B cell (primary cell): Measurements from ENCODE around the gene KCTD13. TPM values are rescaled to one million over a fixed set of nuclear protein-coding genes. Genes with fewer than 3 reads are reported as not detected.

Experiments used
- ATAC-seq: fragments of 200-7000 bp; cut with Tn5 transposase; one replicate; pipeline ENCODE4 v1.10.0; 2021; ENCODE audit warnings: low read depth, mild to moderate bottlenecking, moderate number of reproducible peaks, moderate library complexity
- CTCF ChIA-PET: fragments of 350-600 bp; sonication (Branson Sonifier 250); formaldehyde crosslinking; loops from one replicate; lab custom pipeline; 2021; ENCODE audit warnings: antibody characterized with exemption, inconsistent platforms; lab: Charles Lee
- POLR2A ChIA-PET: fragments of 350-600 bp; sonication (Branson Sonifier 250); formaldehyde crosslinking; loops from one replicate; lab custom pipeline; 2021; ENCODE audit warnings: antibody characterized with exemption; lab: Charles Lee
- DNase-seq: peaks from one replicate; pipeline ENCODE4 v3.0.0; 2013
- H2AFZ ChIP-seq: 2 replicates; pipeline ENCODE4 v1.6.1; 2012; ENCODE audit warnings: mild to moderate bottlenecking, low read depth, low read length; ENCODE audit not compliant: insufficient read depth, poor library complexity, severe bottlenecking
- H3K27ac ChIP-seq, 2 donors: 1 replicate in 1 of 2; 2 replicates in 1 of 2; pipeline ENCODE4 v1.5.1; 2012 to 2013; ENCODE audit warnings: low read length in 2 of 2, mild to moderate bottlenecking in 2 of 2, moderate library complexity in 1 of 2
- H3K27me3 ChIP-seq, 4 experiments: fragments of 200-600 bp in 1 of 4; sonication (generic) in 1 of 4; replicated peaks in 1 of 4; 1 replicate in 2 of 4; 2 replicates in 2 of 4; pipeline versions ENCODE4 v1.6.1 to v1.7.0; 2013 to 2016; ENCODE audit warnings: low read length in 3 of 4, mild to moderate bottlenecking in 2 of 4, mixed read lengths in 1 of 4, moderate library complexity in 1 of 4; ENCODE audit not compliant: insufficient read depth in 4 of 4, control insufficient read depth in 3 of 4; ENCODE audit errors: control extremely low read depth in 1 of 4
- H3K36me3 ChIP-seq, 2 experiments: replicated peaks in 1 of 2; 1 replicate in 1 of 2; 2 replicates in 1 of 2; pipeline versions ENCODE4 v1.6.1 to v1.7.1; 2013; ENCODE audit warnings: low read length in 1 of 2; ENCODE audit not compliant: insufficient read depth in 2 of 2, control insufficient read depth in 1 of 2; ENCODE audit errors: control extremely low read depth in 1 of 2, extremely low read depth in 1 of 2
- H3K4me1 ChIP-seq, 2 donors: fragments of 200-600 bp in 1 of 2; sonication (generic) in 1 of 2; 1 replicate in 1 of 2; 2 replicates in 1 of 2; pipeline versions ENCODE4 v1.5.1 to v1.6.1; 2013 to 2017; ENCODE audit warnings: low read length in 2 of 2; ENCODE audit not compliant: control insufficient read depth in 2 of 2, insufficient read depth in 2 of 2
- H3K4me2 ChIP-seq: replicated peaks from 2 replicates; pipeline ENCODE3; 2012; ENCODE audit warnings: mild to moderate bottlenecking, low read depth, low read length; ENCODE audit not compliant: poor library complexity, severe bottlenecking
- H3K4me3 ChIP-seq, 5 experiments: fragments of 200-600 bp in 1 of 5; sonication (generic) in 1 of 5; 1 replicate in 3 of 5; 2 replicates in 2 of 5; pipeline versions ENCODE4 v1.5.1 to v1.7.0; 2011 to 2016; ENCODE audit warnings: low read length in 4 of 5, mild to moderate bottlenecking in 4 of 5, low read depth in 2 of 5, control low read depth in 1 of 5, moderate library complexity in 1 of 5; ENCODE audit not compliant: insufficient read depth in 1 of 5; ENCODE audit errors: control extremely low read depth in 1 of 5, extremely low read depth in 1 of 5
- H3K79me2 ChIP-seq: fragments of 200-600 bp; sonication (generic); one replicate; pipeline ENCODE4 v1.6.0; 2016; ENCODE audit warnings: low read length; ENCODE audit not compliant: control insufficient read depth, insufficient read depth
- H3K9ac ChIP-seq: fragments of 200-600 bp; sonication (generic); 2 replicates; pipeline ENCODE4 v1.6.1; 2017; ENCODE audit warnings: mild to moderate bottlenecking, low read length, moderate library complexity
- H3K9me3 ChIP-seq, 3 donors: one replicate each; pipeline versions ENCODE4 v1.6.1 to v1.7.1; 2013; ENCODE audit warnings: low read length in 2 of 3; ENCODE audit not compliant: control insufficient read depth in 2 of 3, insufficient read depth in 1 of 3; ENCODE audit errors: control extremely low read depth in 1 of 3
- H4K20me1 ChIP-seq: 2 replicates; pipeline ENCODE4 v1.6.0; 2012; ENCODE audit warnings: mild to moderate bottlenecking, low read length; ENCODE audit not compliant: insufficient read depth, control insufficient read depth, poor library complexity, severe bottlenecking
- H3K27ac Mint-ChIP-seq: one replicate; pipeline ENCODE4 v1.8.0; 2021; ENCODE audit warnings: mixed read lengths
- H3K27me3 Mint-ChIP-seq: one replicate; pipeline ENCODE4 v1.8.0; 2021; ENCODE audit warnings: mixed read lengths
- H3K4me1 Mint-ChIP-seq: one replicate; pipeline ENCODE4 v1.8.0; 2021; ENCODE audit warnings: mixed read lengths
- H3K4me3 Mint-ChIP-seq: one replicate; pipeline ENCODE4 v1.8.0; 2021; ENCODE audit warnings: mixed read lengths
- H3K9me3 Mint-ChIP-seq: one replicate; pipeline ENCODE4 v1.8.0; 2022; ENCODE audit warnings: mixed read lengths; ENCODE audit not compliant: insufficient read depth
- CTCF ChIP-seq: fragments of 200-600 bp; IDR thresholded peaks from one replicate; pipeline ENCODE4 v1.8.0; 2022; ENCODE audit warnings: antibody characterized with exemption, mild to moderate bottlenecking
- EZH2 ChIP-seq: IDR thresholded peaks from 2 replicates; pipeline ENCODE4 v1.6.1; 2012; ENCODE audit warnings: borderline replicate concordance, low read depth, mild to moderate bottlenecking, moderate library complexity, low read length; ENCODE audit not compliant: insufficient read depth, poor library complexity, severe bottlenecking
- WGBS: methylation state at CpG from one replicate; pipeline ENCODE4 v1.1.5; 2013; ENCODE audit warnings: missing lambda C conversion rate; ENCODE audit not compliant: insufficient coverage; 5-methylcytosine and 5-hydroxymethylcytosine counted together
- intact Hi-C: fragments of 100-400 bp; cut with micrococcal nuclease; formaldehyde crosslinking; loops from one replicate; pipeline ENCODE4 v1.10.0; 2022
- polyA plus RNA-seq: library from polyadenylated mRNA; depleted of rRNA; stranded (reverse); fragments of >200 nt; gene quantifications from 2 replicates; pipeline ENCODE4 v1.2.3, GENCODE V29; 2012
- total RNA-seq, 2 donors: library from RNA; stranded (reverse); fragments of 120-200 nt in 1 of 2; gene quantifications; 1 replicate in 1 of 2; 2 replicates in 1 of 2; pipeline versions ENCODE4 v1.2.3 to v1.2.4, GENCODE V29; 2013 to 2022

Gene KCTD13
- total and polyA plus RNA-seq, 2 donors (not counting 1 experiment from before 2014, with no cell fraction given): 61.5 to 74.3 TPM

GRCh38 chr16:29896841-29897240, 29.2 kb downstream of the KCTD13 start:
- ChIA-PET POLR2A (no interaction called here), CTCF (interaction anchor here (0.6 kb wide), 1 partner anchor 93 kb away, joined by 3 read pairs; no protein-coding TSS in a partner anchor)
- H3K4me3 Mint-ChIP-seq: no peak overlapping the region
- ATAC-seq (no peak), DNase-seq (no peak)
- Histone ChIP-seq H3K79me2 (no peaks in the 10 kb centered on the region), H3K27ac (no peak overlapping the region), H3K36me3 (no peaks in the 10 kb centered on the region), H3K9me3 (peaks cover 0 to 22% (median 0%) of the 10 kb centered on the region in 3 donors), H3K9ac (no peak overlapping the region), H3K4me2 (no peak overlapping the region), H3K27me3 (peaks cover 0 to 48% (median 25%) of the 10 kb centered on the region in 4 experiments), H4K20me1 (no peaks in the 10 kb centered on the region), H3K4me3 (no peak overlapping the region), H3K4me1 (peaks cover 15 to 22% of the 10 kb centered on the region in 2 donors), H2AFZ (no peak overlapping the region)
- H3K27ac Mint-ChIP-seq: no peak overlapping the region
- 62% methylated on average over 9 of the region's 15 CpGs for WGBS
- TF ChIP-seq CTCF: no peak
- no peak for TF ChIP-seq EZH2
- H3K9me3 Mint-ChIP-seq: no peaks in the 10 kb centered on the region
- peaks cover 35% of the 10 kb centered on the region for H3K27me3 Mint-ChIP-seq
- H3K4me1 Mint-ChIP-seq: peaks cover 3% of the 10 kb centered on the region
- intact Hi-C loops: no loop called here

GRCh38 chr16:29894352-29894751, 31.7 kb downstream of the KCTD13 start:
- DNase-seq (no peak), ATAC-seq (no peak)
- TF ChIP-seq EZH2 (no peak), CTCF (no peak)
- H3K4me3 Mint-ChIP-seq: no peak overlapping the region
- intact Hi-C loops: no loop called here
- H3K27me3 Mint-ChIP-seq: peaks cover 28% of the 10 kb centered on the region
- H3K27ac Mint-ChIP-seq: no peak overlapping the region
- 100% methylated on average over 2 of the region's 4 CpGs for WGBS
- H3K4me1 Mint-ChIP-seq: no peaks in the 10 kb centered on the region
- Histone ChIP-seq H3K27ac (no peak overlapping the region), H3K4me2 (no peak overlapping the region), H3K27me3 (peaks cover 0 to 33% (median 18%) of the 10 kb centered on the region in 4 experiments), H3K9ac (no peak overlapping the region), H3K4me3 (no peak overlapping the region), H4K20me1 (no peaks in the 10 kb centered on the region), H3K4me1 (peaks cover 3 to 12% of the 10 kb centered on the region in 2 donors), H3K79me2 (no peaks in the 10 kb centered on the region), H3K9me3 (peaks cover 0 to 17% (median 0%) of the 10 kb centered on the region in 3 donors), H2AFZ (no peak overlapping the region), H3K36me3 (no peaks in the 10 kb centered on the region)
- ChIA-PET POLR2A (interaction anchor here (0.7 kb wide), 1 partner anchor 10 kb away, joined by 9 read pairs; no protein-coding TSS in a partner anchor), CTCF (no interaction called here)
- no peaks in the 10 kb centered on the region for H3K9me3 Mint-ChIP-seq
